Fibroblast of mammary gland (primary cell): ENCODE measurements around the gene PSMC5.

ENCODE experiments used
- DNase-seq: peaks from one replicate; pipeline ENCODE4 v3.0.0-alpha.2; 2010; ENCODE audit warnings: low read depth
- H3K4me3 ChIP-seq: 2 replicates; pipeline ENCODE4 v1.5.1; 2011; ENCODE audit warnings: low read depth, mild to moderate bottlenecking, low read length, moderate library complexity; ENCODE audit not compliant: control insufficient read depth
- TF ChIP-seq, protein P1 (sequence below): conservative IDR thresholded peaks from 2 replicates; pipeline ENCODE4 v1.5.1; 2011; ENCODE audit warnings: low read depth, low read length, inconsistent platforms; ENCODE audit not compliant: control insufficient read depth, insufficient read depth

Gene PSMC5

GRCh38 chr17:63826468-63827001 lies 696 bp upstream of the PSMC5 start:
- DNase-seq, result peak; percentile 31

DNA sequence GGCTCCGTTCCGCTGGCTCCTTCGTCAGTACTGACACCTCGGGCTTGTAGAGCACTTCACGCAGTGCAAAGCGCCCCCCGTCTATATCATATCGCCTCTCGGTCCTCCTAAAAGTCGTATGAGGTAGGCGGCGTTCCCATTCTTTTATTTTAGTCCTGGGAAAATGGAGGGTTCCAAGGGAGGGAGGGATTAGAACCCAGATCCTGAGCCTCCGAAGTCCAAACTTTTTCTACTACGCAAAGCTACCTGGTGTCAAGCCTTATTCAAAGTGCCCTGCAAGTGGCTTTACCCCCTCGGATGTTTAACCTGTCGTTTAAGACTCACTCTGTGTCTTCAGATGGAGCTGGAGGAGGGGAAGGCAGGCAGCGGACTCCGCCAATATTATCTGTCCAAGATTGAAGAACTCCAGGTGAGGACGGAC lies 580 bp downstream of the PSMC5 start:
- peak overlapping the region; percentile 97 for H3K4me3 ChIP-seq
- TF ChIP-seq, protein P1, sequence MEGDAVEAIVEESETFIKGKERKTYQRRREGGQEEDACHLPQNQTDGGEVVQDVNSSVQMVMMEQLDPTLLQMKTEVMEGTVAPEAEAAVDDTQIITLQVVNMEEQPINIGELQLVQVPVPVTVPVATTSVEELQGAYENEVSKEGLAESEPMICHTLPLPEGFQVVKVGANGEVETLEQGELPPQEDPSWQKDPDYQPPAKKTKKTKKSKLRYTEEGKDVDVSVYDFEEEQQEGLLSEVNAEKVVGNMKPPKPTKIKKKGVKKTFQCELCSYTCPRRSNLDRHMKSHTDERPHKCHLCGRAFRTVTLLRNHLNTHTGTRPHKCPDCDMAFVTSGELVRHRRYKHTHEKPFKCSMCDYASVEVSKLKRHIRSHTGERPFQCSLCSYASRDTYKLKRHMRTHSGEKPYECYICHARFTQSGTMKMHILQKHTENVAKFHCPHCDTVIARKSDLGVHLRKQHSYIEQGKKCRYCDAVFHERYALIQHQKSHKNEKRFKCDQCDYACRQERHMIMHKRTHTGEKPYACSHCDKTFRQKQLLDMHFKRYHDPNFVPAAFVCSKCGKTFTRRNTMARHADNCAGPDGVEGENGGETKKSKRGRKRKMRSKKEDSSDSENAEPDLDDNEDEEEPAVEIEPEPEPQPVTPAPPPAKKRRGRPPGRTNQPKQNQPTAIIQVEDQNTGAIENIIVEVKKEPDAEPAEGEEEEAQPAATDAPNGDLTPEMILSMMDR, result no peak
- DNase-seq, result no peak

More at GRCh38 chr17:63826468-63827001, 696 bp upstream of the PSMC5 start:
- peak overlapping the region; percentile 97 for H3K4me3 ChIP-seq
- TF ChIP-seq, protein P1, result no peak

- no peak for DNase-seq
- TF ChIP-seq, protein P1, result no peak
- no peak overlapping the region for H3K4me3 ChIP-seq
These were observed 1.7 kb downstream of the PSMC5 start for GRCh38 chr17:63828936-63829335.

GRCh38 chr17:63830278-63830677 lies 3.0 kb downstream of the PSMC5 start:
- DNase-seq, result no peak
- TF ChIP-seq, protein P1, result no peak
- H3K4me3 ChIP-seq, result no peak overlapping the region

GRCh38 chr17:63830904-63831491 lies 3.8 kb downstream of the PSMC5 start:
- H3K4me3 ChIP-seq, result no peak overlapping the region
- TF ChIP-seq, protein P1, result no peak
- DNase-seq, result no peak

DNA sequence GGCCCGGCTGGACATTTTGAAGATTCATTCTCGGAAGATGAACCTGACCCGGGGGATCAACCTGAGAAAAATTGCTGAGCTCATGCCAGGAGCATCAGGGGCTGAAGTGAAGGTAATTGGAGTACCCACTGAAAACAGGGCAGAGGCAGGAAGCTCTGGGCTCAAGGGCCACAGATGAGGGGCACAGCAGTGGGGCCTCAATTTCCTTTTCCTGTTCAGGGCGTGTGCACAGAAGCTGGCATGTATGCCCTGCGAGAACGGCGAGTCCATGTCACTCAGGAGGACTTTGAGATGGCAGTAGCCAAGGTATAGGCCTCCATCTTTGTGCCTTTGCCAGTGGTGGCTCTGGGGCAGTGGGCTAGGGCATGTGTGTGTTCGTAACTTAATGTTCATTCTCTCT lies 4.3 kb downstream of the PSMC5 start:
- no peak overlapping the region for H3K4me3 ChIP-seq
- DNase-seq, result no peak
- TF ChIP-seq, protein P1, result no peak

- TF ChIP-seq, protein P1, result no peak
- DNase-seq, result no peak
- no peak overlapping the region for H3K4me3 ChIP-seq
These were observed 4.8 kb downstream of the PSMC5 start for GRCh38 chr17:63832014-63832413.
